SK-N-MC (cell line): ENCODE measurements around the gene CIAO1.

ENCODE experiments used
- EZH2 ChIP-seq: fragments of 200-600 bp; sonication (generic); IDR thresholded peaks from one replicate; pipeline ENCODE4 v1.6.1; 2017; ENCODE audit warnings: antibody characterized with exemption
- POLR2AphosphoS5 ChIP-seq: IDR thresholded peaks from 2 replicates; pipeline ENCODE4 v1.6.1; 2012; ENCODE audit warnings: mild to moderate bottlenecking, low read depth, low read length, borderline replicate concordance

GRCh38 chr2:96250188-96250587 is 15.8 kb upstream of the CIAO1 start:
- TF ChIP-seq POLR2AphosphoS5: no peak
- TF ChIP-seq EZH2: no peak
